Measurements from ENCODE around the gene P2RY2.

- TF ChIP-seq CTCF (IDR thresholded peaks at IDR 0.05) (no peak), POLR2A (IDR thresholded peaks at IDR 0.05) (no peak)
Observed at GRCh38 chr11:73218830-73219215, 742 bp downstream of the P2RY2 start.
